Raji (cell line): Measurements from ENCODE around the gene STRIP2.

ENCODE experiments used
- POLR2A ChIP-seq: IDR thresholded peaks from 2 replicates; pipeline ENCODE4 v1.6.1; 2011; ENCODE audit warnings: low read depth, low read length, control low read depth; ENCODE audit not compliant: insufficient read depth

Gene STRIP2

GRCh38 chr7:129433847-129434674 is at the start of gene STRIP2:
TSS of gene STRIP2 (plus strand) at chr7:129434432. CDS start at chr7:129434473, 41 bp downstream.
- peak; percentile 79 for TF ChIP-seq POLR2A

- no peak for TF ChIP-seq POLR2A
These were observed 49.1 kb upstream of the STRIP2 start for GRCh38 chr7:129385116-129385515.

- no peak for TF ChIP-seq POLR2A
These were observed 48.6 kb upstream of the STRIP2 start for GRCh38 chr7:129385598-129385997.

- TF ChIP-seq POLR2A: no peak
These were observed 47.7 kb upstream of the STRIP2 start for GRCh38 chr7:129386506-129386905.

GRCh38 chr7:129387537-129387936 is 46.7 kb upstream of the STRIP2 start:
- no peak for TF ChIP-seq POLR2A

GRCh38 chr7:129388333-129389098 is 45.7 kb upstream of the STRIP2 start:
- no peak for TF ChIP-seq POLR2A

GRCh38 chr7:129389829-129390228 is 44.4 kb upstream of the STRIP2 start:
- TF ChIP-seq POLR2A: no peak

GRCh38 chr7:129390314-129390713 is 43.9 kb upstream of the STRIP2 start:
- TF ChIP-seq POLR2A: no peak

GRCh38 chr7:129391546-129392171 is 42.6 kb upstream of the STRIP2 start:
- TF ChIP-seq POLR2A: no peak

- TF ChIP-seq POLR2A: no peak
These were observed 41.0 kb upstream of the STRIP2 start for GRCh38 chr7:129393255-129393654.

GRCh38 chr7:129394101-129394500 is 40.1 kb upstream of the STRIP2 start:
- TF ChIP-seq POLR2A: no peak

GRCh38 chr7:129394982-129395914 is 39.0 kb upstream of the STRIP2 start:
- no peak for TF ChIP-seq POLR2A

GRCh38 chr7:129401228-129401966 is 32.8 kb upstream of the STRIP2 start:
- TF ChIP-seq POLR2A: no peak
